Gastrocnemius medialis (tissue), 4 donors: ENCODE data around the gene LRTM2.

Source experiments
- CTCF ChIP-seq, 5 experiments: fragments of 450-650 bp in 3 of 5; fragments of 200-600 bp in 2 of 5; sonication (generic) in 2 of 5; IDR thresholded peaks in 4 of 5; conservative IDR thresholded peaks in 1 of 5; 1 replicate in 4 of 5; 2 replicates in 1 of 5; pipeline ENCODE4 v1.5.1; 2016 to 2019; ENCODE audit warnings: antibody characterized with exemption in 5 of 5, mild to moderate bottlenecking in 3 of 5, moderate library complexity in 3 of 5
- POLR2A ChIP-seq, 2 donors: fragments of 450-650 bp; IDR thresholded peaks; one replicate each; pipeline ENCODE4 v1.6.1; 2017; ENCODE audit warnings: antibody characterized with exemption in 2 of 2, mild to moderate bottlenecking in 2 of 2, moderate library complexity in 2 of 2

- TF ChIP-seq CTCF (IDR thresholded peaks at IDR 0.05 in 4 of 5, conservative IDR thresholded peaks at IDR 0.05 in 1 of 5) (no peak), POLR2A (IDR thresholded peaks at IDR 0.05) (no peak)
These were observed 64.3 kb downstream of the LRTM2 start for GRCh38 chr12:1884651-1885050.
